Measurements from ENCODE around the gene GBE1.
"Not testable (repeated sequence)": the region's sequence is repeated elsewhere in the genome, so short reads cannot be mapped to it uniquely, and the experiment has no call there.

Gene GBE1

DNA sequence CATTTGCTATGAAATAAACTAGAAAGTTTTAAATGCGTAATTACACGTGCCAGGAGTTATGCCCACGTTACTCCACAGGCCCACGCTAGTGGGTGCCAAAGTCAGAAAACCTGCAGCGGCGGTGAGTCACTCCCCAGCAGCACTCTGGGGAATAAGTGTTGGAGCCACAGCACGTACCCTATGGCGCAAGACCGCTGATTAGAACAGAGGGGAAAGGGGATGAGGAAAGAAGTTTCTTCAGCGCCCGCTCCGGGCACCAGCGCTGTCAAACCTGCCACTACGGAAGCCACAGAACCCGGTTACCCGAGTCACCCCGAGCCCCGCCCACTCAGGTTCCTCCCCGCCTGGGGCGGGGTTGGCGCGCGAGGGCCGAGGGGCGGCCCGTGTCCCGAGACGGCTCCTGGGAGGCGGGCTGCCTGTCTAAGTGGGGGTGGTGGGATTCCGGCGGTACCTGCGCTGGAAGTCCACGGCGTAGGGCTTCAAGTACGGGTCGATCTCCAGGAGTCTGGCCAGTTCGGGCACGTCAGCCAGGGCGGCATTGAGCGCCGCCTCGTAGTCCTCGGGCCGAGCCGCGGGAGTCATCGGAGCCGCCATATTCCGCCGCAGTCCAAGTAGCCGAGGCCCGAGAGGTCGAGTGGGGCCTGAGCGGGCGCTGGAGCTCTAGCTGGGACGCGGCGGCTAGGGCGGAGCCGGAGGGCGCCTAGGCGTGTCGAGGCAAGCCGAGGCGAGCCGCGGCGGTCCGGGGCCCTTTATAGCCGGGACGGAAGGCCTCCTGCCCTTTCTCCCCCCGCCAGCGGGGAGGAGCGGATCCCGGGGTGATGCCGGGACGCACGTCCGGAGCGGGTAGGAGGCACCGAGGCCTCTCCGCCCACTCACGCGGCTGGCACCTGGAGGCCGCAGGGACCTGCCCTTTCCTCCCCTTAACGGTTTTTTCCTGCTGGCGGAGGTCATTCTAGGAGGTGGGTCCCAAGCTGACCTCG lies at the start of gene GBE1:
Gene GBE1, minus strand, starts transcription at position 722 of the 980 bp plus-strand sequence. Its CDS starts 128 bp downstream, at position 594.
- DNase-seq = peak; percentile 86

DNA sequence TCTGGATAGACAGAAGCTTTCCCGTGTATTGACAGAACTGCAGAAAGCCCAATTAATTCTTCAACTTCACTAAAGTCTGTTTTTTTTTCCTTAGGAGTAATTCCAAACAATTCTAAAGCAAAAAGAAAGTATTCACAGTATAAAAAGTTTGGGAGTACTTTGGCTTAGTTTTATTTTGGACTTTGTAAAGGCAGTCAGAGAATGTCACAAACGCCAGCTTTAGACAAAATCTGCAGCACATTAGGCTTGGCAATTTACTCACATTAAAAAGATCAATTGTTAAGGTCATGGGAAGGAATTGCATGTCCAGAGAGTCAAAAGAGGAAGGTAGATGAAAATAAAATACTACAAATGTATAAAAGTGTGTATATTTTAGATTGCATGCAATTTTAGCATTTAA lies 47.5 kb upstream of the GBE1 start:
- DNase-seq = no peak

DNA sequence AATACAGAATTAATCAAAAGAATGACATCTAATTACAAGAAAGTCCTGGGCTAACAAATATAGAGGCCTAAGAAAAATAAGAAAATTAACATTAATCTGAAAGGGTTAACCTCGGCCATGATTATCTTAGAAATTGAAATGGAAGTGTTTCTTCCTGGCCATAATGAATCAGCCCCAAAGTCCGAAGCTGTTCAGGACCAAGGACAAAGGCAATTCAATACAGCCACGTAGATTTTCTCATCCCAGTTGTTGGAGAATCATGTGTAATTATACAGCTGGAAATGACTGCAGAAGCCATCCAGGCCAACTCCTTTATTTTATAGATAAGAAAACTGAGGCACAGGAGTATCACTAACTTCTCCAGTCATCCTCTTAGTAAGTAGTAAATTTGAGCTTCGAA lies 38.0 kb upstream of the GBE1 start:
- DNase-seq = no peak

DNA sequence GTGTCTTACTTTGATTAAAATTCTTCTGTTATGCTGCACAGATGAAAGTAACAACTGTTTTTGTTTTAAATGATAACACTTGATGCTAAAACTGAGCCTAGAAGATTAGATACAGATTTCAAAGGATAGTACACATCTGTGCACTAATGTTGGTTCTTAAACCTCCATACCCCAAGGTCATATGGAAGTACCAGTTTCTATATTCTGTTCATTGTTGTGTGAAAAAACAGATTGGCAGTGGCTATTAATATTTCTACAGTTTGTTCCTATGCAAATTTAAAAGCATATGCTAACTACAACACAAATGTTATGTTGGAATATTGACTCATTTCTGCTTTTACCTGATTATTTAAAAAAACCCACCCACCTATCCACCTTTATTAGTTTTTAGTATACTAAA lies 32.0 kb upstream of the GBE1 start:
- no peak for DNase-seq

DNA sequence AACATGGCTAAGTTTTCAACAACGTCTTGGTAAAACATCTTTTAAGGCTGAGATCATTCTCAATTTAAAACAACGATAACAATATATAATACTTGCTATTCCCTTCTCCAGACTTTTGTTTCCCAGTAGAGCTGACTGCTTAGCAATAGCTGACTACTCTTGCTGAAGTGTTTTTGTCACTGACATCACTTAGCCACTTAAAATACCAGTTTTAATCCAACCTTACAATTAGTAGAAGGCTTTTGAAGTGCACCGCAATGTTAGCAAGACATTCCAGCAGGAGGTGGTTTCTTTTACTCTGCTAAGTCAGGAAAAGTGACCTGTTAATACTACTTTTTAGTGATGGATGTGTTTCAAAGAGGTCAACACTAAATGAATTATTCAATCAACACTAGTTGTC lies 28.7 kb upstream of the GBE1 start:
- no peak for DNase-seq

DNA sequence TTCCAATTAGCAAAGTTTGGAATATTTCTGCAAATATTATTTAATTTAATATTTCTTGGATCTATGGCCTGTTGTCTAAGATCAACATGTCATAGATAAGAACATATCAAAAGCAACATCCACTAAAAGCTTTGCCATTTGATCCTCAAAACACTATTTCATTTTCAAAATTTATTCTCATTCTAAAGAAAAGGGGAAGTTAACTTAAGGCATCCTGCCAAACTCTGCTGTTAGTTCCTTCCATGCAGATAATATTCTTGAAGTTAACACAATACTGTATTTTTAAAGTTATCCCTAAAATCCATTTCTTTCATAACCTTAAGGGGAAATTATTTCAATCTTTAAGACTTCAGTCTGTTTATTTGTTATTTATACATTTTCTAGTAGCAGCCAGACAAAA lies 28.2 kb upstream of the GBE1 start:
- no peak for DNase-seq

DNA sequence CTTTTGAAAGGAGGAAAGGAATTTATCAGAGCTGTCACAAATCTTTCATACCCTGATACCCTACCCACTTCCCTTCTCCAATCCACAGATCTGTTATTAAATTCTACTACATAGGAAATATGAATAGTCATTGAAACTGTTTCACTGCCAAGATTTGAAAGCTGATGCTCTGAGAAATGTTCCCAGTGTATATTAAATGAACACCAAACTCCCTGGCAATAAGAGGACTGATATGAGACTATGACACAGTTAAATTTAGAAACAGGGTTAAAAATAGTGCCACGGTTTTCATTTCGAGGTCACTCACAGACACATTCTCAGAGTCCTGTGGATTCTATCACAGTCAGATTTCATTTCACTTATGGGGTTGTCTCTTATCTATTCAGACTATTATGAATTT lies 27.2 kb upstream of the GBE1 start:
- no peak for DNase-seq

DNA sequence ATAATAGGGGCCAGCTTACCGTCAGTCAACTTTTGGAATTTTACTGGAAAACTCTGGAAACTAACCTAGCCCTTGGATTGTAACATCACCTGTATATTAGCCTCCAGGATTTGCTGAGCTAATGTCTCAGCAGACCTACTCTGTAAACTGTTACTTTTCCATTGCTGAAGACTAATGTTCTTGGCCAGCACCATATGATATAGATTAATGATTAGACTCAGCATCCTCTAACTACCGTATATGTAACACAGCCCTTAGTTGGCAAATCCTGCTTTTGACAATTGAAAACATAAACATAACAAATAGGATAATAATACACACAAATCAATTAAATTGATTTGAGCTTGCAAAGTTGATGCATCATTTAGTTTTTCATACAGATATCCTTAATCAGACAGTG lies 26.6 kb upstream of the GBE1 start:
- DNase-seq = no peak

DNA sequence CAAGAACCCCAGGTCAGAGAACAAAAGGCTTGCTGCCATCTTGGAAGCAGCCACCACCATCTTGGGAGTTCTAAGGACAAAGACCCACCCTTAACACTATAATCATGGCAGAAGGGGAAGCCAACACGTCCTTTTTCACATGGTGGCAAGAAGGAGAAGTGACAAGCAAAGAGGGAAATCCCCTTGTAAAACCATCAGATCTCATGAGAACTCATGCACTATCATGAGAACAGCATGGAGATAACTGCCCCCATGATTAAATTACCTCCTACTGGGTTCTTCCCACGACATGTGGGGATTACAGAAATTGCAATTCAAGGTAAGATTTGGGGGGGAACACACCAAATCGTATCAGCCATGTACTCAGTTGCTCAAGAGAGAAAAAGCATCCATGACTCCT lies 21.1 kb upstream of the GBE1 start:
- no peak for DNase-seq

DNA sequence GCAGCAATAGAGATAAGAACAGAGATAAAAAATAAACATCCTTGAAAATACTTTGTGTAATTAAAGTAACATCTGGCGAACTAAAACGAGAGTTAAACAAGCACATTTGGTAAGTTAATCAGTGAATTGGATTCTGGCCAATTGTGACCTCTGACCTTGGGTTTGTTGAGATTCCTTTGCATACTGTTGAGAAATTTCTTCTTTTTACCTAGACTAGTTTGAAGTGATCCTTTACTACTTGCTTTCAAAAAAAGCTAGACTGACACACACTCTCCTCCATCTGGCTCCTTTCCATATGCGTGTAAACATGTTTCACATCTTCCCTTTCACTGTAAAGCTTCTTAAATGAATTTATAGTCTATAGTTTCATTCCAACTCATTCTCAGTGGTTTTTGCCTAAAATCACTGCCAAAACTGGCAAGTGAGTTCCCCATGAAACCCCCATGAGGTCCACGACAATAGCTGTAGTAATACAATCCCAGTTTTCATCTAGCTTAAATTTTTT lies 17.3 kb upstream of the GBE1 start:
- DNase-seq = no peak

DNA sequence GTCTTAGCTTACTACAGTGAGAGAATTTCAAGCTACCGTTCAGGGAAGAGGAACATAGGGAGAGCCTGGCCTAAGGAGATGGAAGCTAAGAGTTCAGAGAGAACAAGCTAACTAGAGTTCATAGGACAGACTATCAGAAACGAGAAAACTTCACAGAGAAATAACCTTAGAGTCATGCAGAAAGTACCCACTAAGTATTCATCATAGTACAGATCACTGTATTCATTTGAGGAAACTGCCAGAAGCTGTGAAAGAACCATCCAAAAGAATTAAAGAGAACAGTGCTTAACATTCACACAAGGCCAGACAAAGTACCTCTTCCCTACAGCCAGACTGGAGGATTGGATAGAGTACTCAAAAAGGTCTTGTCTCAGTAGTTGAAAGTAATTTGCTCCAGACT lies 15.2 kb upstream of the GBE1 start:
- no peak for DNase-seq

DNA sequence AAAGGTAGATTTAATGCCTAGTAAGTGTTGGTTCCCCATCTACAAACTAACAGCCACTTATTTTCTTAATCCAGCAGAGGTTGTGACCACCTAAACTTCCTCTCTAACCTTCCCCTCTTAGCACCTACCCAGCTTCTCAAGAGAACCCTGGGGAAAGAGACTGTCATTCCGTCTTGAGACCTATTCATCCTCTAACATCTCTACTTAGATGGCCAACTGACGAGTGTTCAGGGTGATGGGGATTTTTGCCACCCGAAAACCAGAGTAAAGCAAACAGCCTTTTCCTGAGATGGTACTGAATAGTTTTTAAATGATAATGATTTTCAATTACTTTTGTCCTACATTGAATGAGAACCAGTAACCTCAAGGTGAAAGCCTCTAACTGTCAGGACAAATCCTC lies 9.3 kb upstream of the GBE1 start:
- DNase-seq = no peak

DNA sequence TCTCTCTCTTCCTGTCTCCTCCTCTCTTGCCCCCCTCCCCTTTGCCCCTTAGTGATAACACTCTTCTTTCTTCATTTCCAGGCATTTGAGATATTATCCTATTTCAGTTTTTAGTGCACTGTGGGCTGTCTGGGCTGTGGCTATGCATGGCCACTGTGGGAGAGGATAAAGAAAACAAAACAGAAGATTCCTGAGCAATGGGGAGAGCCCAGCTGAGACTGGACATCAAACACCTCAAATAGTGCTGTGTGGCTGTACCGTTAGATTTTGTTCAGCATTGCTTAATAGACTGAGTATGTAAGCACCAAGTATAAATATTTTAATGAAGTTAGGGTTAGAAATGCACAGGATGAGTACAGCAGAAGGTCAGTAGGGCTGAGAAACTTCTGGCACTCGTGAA lies 7.9 kb upstream of the GBE1 start:
- DNase-seq = no peak

DNA sequence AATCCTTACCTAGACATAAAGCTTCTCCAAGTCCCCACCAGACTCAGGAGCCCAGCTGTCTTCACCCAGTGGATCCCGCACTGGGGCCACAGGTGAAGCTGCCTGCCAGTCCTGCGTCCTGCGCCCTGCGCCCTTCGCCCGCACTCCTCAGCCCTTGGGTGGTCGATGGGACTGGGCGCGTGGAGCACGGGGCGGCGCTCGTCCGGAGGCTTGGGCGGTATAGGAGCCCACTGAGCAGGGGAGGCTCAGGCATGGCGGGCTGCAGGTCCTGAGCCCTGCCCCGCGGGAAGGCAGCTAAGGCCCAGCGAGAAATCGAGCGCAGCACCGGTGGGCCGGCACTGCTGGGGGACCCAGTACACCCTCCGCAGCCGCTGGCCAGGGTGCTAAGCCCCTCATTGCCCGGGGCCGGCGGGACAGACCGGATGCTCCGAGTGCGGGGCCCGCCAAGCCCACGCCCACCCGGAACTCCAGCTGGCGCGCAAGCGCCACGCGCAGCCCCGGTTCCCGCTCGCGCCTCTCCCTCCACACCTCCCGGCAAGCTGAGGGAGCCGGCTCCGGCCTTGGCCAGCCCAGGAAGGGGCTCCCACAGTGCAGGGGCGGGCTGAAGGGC lies 5.9 kb upstream of the GBE1 start:
- DNase-seq = not testable (repeated sequence)

DNA sequence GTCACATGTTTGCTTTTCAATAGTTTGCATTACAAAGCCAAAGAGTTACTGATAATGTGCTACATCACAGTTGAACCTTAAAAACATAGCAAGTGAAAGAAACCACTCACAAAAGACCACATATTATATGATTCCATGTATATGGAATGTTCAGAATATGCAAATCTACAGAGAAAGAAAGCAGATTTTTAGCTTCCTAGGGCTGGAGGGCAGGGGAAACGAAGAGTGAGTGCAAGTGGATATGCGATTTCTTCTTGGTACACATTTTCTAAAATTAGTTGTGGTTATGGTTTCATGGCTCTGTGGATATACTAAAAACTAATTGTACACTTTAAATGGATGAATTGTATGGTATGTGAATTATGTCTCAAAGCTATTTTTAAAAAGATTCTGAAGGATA lies 4.0 kb upstream of the GBE1 start:
- DNase-seq = no peak

DNA sequence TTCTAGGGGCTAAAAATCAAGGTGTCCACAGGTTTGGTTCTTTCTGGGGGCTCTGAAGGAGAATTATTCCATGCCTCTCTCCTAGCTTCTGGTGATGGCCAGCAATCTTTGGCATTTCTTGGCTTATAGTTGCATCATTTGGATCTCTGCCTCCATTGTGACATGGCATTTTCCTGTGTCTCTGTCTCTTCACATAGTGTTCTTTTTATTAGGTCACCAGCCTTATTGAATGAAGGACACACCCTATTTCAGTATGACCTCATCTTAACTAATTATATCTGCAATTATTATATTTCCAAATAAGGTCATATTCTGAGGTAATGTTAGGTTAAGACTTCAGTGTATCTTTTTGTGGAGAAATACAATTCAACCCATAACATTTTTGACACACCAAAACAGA lies 3.2 kb upstream of the GBE1 start:
- no peak for DNase-seq

DNA sequence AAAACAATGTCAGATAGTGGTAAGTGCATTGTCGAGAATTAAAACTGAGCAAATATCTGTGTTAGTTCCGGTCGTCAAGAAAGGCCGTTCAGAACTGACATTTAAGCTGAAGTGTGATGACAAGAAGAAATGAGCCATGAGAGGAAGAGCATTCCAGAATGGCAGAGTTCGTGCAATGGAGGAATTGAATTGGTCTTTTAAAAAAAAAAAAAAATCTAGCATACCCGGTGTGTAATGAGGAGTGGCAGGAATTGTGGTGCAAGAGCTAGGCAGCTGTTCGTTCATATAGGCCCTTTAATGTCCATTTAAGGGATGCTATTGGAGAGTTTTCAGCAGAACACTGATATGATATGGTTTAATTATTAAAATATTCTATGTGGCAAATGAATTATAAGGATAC lies 2.6 kb upstream of the GBE1 start:
- no peak for DNase-seq

DNA sequence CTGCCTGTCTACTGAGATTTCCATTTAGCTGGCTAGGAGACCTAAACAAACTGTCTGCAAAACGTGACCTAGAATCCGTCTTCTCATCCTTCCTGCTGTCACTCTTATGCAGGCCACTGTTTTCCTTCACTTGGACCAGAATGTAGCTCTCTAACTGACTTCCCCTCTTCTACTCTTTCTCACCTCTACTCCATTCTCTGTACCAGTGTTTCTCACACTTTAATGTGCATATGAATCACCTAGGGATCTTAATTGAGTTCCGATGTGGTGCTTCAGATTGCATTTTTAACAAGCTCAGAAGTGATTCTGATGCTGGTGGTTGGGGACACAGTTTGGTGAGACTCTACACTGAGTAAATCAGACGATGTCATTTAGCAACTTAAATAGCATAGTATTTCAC lies 1.6 kb upstream of the GBE1 start:
- no peak for DNase-seq

DNA sequence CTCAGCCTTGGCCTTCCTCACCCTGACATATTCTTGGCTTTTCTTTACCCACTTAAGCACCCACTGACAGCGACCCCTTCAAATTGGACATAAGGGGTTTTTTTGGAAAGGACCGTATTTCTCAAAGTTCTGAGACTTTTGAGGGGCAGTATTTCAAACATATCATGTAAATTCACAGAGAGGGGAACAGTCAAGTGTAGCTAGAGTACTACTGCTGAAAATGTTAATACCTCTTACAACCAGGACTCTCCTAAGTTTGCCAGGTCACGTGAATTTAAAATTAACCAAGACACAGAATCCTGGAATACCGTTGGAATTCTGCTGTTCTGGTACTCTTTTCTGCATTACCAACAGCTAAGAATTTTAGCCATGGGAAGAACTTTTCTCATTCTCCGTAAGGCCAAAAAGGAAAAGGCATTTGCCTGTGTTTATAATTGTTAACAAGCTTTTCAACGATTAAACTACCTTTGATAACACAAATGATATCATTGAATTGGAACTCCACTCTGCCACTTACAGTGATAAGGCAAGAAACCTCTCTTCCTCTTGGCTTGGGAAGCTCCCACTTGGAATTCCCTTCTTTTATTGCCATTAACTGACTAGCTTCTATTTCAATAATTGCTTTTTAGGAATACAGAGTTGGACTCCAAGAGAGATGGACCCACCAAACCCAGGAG lies 597 bp upstream of the GBE1 start:
- DNase-seq = no peak

DNA sequence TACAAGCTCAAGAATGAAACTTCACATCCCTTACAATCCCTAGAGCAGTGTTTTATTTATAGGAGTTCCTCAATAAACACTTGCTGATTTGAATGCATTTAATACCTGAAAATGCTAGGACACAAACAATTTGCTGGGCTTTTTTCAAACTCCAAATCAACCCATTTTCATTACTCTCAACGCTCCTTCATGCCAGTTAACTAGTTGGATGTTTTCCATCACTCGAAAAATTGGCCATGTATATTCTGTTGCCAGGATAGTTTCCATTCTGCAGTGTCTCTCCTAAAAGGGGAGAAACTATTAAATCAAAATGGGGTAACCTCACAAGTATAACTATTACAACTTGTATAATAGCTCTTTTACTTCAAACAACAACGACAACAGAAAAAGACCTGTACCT lies 1.2 kb downstream of the GBE1 start:
- DNase-seq = no peak

DNA sequence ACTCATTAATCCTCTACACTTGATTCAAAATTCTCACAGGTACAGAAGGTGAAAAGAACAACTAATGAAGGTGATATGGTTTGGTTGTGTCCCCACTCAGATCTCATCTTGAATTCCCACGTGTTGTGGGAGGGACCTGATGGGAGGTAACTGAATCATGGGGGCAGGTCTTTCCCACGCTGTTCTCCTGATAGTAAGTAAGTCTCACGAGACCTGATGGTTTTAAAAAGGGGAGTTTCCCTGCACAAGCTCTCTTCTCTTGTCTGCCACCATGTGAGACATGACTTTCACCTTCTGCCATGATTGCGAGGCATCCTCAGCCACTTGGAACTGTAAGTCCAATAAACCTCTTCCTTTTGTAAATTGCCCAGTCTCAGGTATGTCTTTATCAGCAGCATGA lies 2.7 kb downstream of the GBE1 start:
- not testable (repeated sequence) for DNase-seq

DNA sequence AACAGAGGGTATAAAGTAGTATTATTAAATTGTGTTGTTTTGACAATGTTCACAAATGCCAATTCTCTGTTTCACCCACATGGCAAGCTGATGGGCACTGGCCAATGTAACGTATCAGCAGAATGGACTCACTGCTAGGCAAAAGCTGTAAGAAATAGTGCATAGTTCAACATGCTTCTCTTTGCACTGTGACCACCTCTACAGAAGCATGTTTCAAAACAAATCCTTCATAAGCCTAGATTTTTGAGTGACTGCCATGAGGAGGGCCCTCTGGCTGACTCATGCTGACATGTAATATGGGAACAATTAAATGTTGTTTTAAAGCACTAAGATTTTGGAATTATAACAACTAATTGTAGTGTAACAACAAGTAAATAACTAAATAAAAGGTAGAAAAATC lies 3.2 kb downstream of the GBE1 start:
- DNase-seq = no peak

DNA sequence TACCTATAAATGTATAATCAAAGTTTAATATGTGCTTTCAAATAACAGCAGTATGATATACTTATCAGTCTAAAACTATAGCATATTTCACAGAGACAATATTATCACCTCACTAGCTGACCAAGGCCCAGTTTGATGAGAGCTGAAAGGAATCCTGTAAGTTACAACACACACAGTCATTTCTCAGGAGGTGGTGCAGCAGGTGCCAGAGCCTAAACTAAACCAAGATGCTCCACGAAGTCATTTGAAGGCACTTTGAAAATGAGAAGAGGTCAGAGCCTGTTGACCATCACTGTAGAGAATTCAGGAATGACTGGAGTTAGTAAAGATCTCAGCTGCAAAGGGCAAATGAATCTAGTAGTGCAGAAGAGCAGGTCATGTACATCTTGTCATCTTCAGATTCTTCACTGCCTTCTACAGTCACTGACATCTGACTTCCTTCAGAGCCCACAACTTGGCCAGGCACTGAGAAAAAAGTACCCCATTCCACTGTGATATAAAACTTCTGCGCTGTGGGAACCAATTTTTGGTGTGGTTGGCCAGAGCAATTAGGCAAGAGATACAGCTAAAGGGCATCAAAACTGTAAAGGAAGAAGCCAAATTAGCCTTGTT lies 7.9 kb downstream of the GBE1 start:
- no peak for DNase-seq
